ENCODE measurements around the gene DSE. TPM values are rescaled to one million over a fixed set of nuclear protein-coding genes. Genes with fewer than 3 reads are reported as not detected.

Gene DSE
- total RNA-seq (2022; extraction: Qiagen RNA extraction): 11.9 to 15.7 TPM (median 13.7 TPM) in 5 replicates

GRCh38 chr6:116370760-116371119 lies at the start of gene DSE:
DSE (plus strand) TSS chr6:116370947; CDS start chr6:116399251, 28,304 bp downstream.

DNA sequence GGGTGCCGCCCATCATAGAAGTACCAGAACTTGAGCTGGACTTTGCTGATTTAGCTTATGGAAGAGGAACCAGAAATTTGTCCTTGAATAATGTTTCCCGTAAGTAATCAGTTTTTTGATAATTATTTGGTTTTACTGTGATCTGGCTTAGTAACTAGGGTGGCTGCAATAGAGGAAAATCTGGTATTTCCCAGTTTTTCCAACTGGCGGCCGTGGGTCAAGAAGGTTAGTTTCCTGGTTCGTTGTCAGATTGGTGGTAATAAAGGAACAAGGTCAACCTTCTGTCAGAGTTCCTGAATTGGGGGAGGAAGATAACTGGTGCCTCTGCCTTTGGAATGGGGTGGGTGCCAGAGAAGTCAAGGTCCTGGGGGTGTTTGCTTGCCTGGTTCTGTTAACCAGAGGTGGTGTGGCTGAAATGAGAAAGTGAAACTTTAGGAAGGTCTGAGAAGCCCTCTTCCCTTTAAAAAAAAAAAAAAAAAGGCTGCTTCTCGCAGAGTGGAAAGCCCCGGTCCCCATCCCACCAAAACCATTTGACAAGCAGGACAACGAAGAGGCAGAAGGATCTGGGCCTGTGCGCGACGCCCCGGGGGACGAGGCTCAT lies 90.7 kb downstream of the DSE start, which contains the start of gene CALHM6:
Gene CALHM6, plus strand, starts transcription at position 45 of the 601 bp plus-strand sequence. Its CDS starts 555 bp downstream, at position 600.

Other genes starting within 250 kb of the DSE start
- gene COL10A1, start 244.8 kb upstream of the DSE start, total RNA-seq (2022; extraction: Qiagen RNA extraction): 0.03 to 0.05 TPM (median 0.05 TPM) in 3 of 5 replicates, not detected in the others
- 2.7 to 3.6 TPM (median 3.4 TPM) in 5 replicates for gene TSPYL4, start 116.9 kb upstream of the DSE start, total RNA-seq (2022; extraction: Qiagen RNA extraction)
- gene TSPYL1, start 91.0 kb upstream of the DSE start, total RNA-seq (2022; extraction: Qiagen RNA extraction): 28.4 to 32.9 TPM (median 32.3 TPM) in 5 replicates
- 0.21 TPM in 1 of 5 replicates, not detected in the others for gene CALHM6, start 90.4 kb downstream of the DSE start, total RNA-seq (2022; extraction: Qiagen RNA extraction)
- 0.02 to 0.06 TPM (median 0.06 TPM) in 5 replicates for gene CALHM5, start 140.7 kb downstream of the DSE start, total RNA-seq (2022; extraction: Qiagen RNA extraction)
- gene TRAPPC3L, start 174.7 kb downstream of the DSE start, total RNA-seq (2022; extraction: Qiagen RNA extraction): not detected in 5 replicates
- not detected in 5 replicates for gene CALHM4, start 182.8 kb downstream of the DSE start, total RNA-seq (2022; extraction: Qiagen RNA extraction)
- gene RWDD1, start 200.6 kb downstream of the DSE start, total RNA-seq (2022; extraction: Qiagen RNA extraction): 24.2 to 36.0 TPM (median 34.8 TPM) in 5 replicates
- 0.14 to 0.35 TPM (median 0.19 TPM) in 5 replicates for gene RSPH4A, start 245.5 kb downstream of the DSE start, total RNA-seq (2022; extraction: Qiagen RNA extraction)

All from A549 treated with dexamethasone at 1 μM for 4 hours (cell line).